ENCODE data around the gene CAB39. TPM values are rescaled to one million over a fixed set of nuclear protein-coding genes. Genes with fewer than 3 reads are reported as not detected.

CAB39 gene
- total and polyA plus RNA-seq, 2 donors (not counting 1 experiment from before 2014, with no cell fraction given): 21.7 to 75.7 TPM

DNA sequence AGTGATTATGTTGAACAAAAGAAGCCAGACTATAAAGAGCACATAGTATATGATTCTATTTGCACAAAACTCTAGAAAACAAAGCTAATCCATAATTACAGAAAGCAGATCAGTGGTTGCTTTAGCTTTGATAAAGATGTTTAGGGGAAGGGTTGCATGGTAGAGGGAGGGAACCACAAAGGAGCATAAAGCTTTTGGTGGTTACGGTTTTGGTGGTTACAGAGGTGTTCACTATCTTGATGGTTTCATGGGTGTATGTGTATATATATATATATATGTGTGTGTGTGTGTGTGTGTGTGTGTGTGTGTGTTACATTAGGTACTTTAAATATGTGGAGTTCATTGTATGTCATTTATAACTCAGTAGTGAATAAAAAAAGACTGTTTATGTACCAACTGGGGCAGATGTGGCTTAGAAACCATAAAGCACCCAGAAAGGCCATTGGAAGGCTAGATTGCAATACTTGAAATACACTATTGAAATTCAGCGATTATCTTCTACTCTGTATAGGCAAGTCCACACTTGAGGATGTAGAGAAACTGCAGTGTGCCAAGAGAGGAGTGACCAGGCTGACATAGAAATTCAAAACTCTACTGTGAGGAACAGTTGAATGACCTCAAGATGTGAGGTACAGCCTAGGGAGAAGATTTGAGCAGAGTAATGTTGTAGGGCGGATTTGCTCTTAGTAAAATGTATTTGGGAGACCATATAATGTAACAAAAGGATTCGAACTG, 60.6 kb downstream of the CAB39 start:
- intact Hi-C loops (cut with micrococcal nuclease): no loop called here
- ChIA-PET POLR2A (no interaction called here), CTCF (no interaction called here)
- H3K4me3 ChIP-seq (ENCODE audit: control extremely low read depth in 1 of 5, extremely low read depth in 1 of 5, insufficient read depth in 1 of 5, low read depth in 2 of 5, low read length in 4 of 5): no peak overlapping the region
- H2AFZ ChIP-seq (ENCODE audit: insufficient read depth, low read depth, low read length, poor library complexity, severe bottlenecking): no peak overlapping the region
- H3K79me2 ChIP-seq (ENCODE audit: control insufficient read depth, insufficient read depth, low read length): peaks cover 86% of the 10 kb centered on the region
- H3K27me3 ChIP-seq (replicated peaks in 1 of 4; ENCODE audit: control extremely low read depth in 1 of 4, control insufficient read depth in 3 of 4, insufficient read depth in 4 of 4, low read length in 3 of 4): no peaks in the 10 kb centered on the region
- no peak for ATAC-seq (ENCODE audit: low read depth)
- H3K9me3 Mint-ChIP-seq (ENCODE audit: insufficient read depth): no peaks in the 10 kb centered on the region
- no peaks in the 10 kb centered on the region for H3K9me3 ChIP-seq (ENCODE audit: control extremely low read depth in 1 of 3, control insufficient read depth in 2 of 3, insufficient read depth in 1 of 3, low read length in 2 of 3)
- H3K4me3 Mint-ChIP-seq: no peak overlapping the region
- no peaks in the 10 kb centered on the region for H3K4me1 ChIP-seq (ENCODE audit: control insufficient read depth in 2 of 2, insufficient read depth in 2 of 2, low read length in 2 of 2)
- H3K27ac ChIP-seq (ENCODE audit: low read length in 2 of 2): no peak overlapping the region
- no peak overlapping the region for H3K9ac ChIP-seq (ENCODE audit: low read length)
- H3K4me1 Mint-ChIP-seq: peaks cover 20% of the 10 kb centered on the region
- no peak overlapping the region for H3K27ac Mint-ChIP-seq
- H4K20me1 ChIP-seq (ENCODE audit: control insufficient read depth, insufficient read depth, low read length, poor library complexity, severe bottlenecking): peaks cover 29% of the 10 kb centered on the region
- TF ChIP-seq, protein P1, sequence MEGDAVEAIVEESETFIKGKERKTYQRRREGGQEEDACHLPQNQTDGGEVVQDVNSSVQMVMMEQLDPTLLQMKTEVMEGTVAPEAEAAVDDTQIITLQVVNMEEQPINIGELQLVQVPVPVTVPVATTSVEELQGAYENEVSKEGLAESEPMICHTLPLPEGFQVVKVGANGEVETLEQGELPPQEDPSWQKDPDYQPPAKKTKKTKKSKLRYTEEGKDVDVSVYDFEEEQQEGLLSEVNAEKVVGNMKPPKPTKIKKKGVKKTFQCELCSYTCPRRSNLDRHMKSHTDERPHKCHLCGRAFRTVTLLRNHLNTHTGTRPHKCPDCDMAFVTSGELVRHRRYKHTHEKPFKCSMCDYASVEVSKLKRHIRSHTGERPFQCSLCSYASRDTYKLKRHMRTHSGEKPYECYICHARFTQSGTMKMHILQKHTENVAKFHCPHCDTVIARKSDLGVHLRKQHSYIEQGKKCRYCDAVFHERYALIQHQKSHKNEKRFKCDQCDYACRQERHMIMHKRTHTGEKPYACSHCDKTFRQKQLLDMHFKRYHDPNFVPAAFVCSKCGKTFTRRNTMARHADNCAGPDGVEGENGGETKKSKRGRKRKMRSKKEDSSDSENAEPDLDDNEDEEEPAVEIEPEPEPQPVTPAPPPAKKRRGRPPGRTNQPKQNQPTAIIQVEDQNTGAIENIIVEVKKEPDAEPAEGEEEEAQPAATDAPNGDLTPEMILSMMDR (IDR thresholded peaks at IDR 0.05): no peak
- no peak for TF ChIP-seq EZH2 (IDR thresholded peaks at IDR 0.05; ENCODE audit: borderline replicate concordance, insufficient read depth, low read depth, low read length, poor library complexity, severe bottlenecking)
- DNase-seq: no peak
- 93% methylated on average over 3 of the region's 4 CpGs for WGBS (ENCODE audit: insufficient coverage)
- no peak overlapping the region for H3K4me2 ChIP-seq (replicated peaks; ENCODE audit: low read depth, low read length, poor library complexity, severe bottlenecking)
- peaks cover 0 to 5% of the 10 kb centered on the region in 2 experiments for H3K36me3 ChIP-seq (replicated peaks in 1 of 2; ENCODE audit: control extremely low read depth in 1 of 2, control insufficient read depth in 1 of 2, extremely low read depth in 1 of 2, insufficient read depth in 2 of 2, low read length in 1 of 2)
- H3K27me3 Mint-ChIP-seq: no peaks in the 10 kb centered on the region

DNA sequence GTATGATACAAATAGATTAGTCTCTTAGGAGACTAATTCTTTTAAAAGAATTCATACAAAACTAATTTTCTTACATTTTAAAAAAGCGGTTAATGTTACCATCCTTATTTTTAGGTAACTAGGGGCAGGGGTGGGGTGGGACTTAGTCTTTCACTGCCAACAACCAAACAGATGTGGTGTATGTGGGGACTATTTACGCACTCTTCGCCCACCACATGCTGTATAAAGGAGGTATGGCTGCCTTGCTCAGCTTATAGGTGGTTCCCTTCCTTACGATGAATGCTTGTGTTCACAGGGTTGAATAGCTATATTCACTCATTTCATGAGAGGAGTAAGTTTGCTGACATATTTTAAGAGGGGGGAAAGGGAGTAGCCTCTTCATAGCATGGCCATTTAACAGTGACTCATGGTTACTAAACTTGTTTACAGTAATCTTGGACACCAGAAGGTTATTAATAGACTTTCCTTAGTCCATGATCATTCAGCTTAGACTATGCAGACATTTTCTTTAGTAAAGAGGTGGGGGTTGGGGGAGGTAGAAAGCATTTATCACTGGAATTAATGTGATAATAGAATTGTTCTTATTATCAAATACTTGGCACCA, 61.8 kb downstream of the CAB39 start:
- Mint-ChIP-seq H3K27ac (no peak overlapping the region), H3K4me1 (peaks cover 27% of the 10 kb centered on the region), H3K4me3 (no peak overlapping the region), H3K27me3 (no peaks in the 10 kb centered on the region), H3K9me3 (ENCODE audit: insufficient read depth) (no peaks in the 10 kb centered on the region)
- Histone ChIP-seq H3K4me1 (ENCODE audit: control insufficient read depth in 2 of 2, insufficient read depth in 2 of 2, low read length in 2 of 2) (no peaks in the 10 kb centered on the region), H3K9me3 (ENCODE audit: control extremely low read depth in 1 of 3, control insufficient read depth in 2 of 3, insufficient read depth in 1 of 3, low read length in 2 of 3) (no peaks in the 10 kb centered on the region), H3K79me2 (ENCODE audit: control insufficient read depth, insufficient read depth, low read length) (peaks cover 88% of the 10 kb centered on the region), H3K4me3 (ENCODE audit: control extremely low read depth in 1 of 5, extremely low read depth in 1 of 5, insufficient read depth in 1 of 5, low read depth in 2 of 5, low read length in 4 of 5) (no peak overlapping the region), H3K27ac (ENCODE audit: low read length in 2 of 2) (no peak overlapping the region), H3K27me3 (replicated peaks in 1 of 4; ENCODE audit: control extremely low read depth in 1 of 4, control insufficient read depth in 3 of 4, insufficient read depth in 4 of 4, low read length in 3 of 4) (no peaks in the 10 kb centered on the region), H3K4me2 (replicated peaks; ENCODE audit: low read depth, low read length, poor library complexity, severe bottlenecking) (no peak overlapping the region), H4K20me1 (ENCODE audit: control insufficient read depth, insufficient read depth, low read length, poor library complexity, severe bottlenecking) (peaks cover 34% of the 10 kb centered on the region), H3K9ac (ENCODE audit: low read length) (no peak overlapping the region), H2AFZ (ENCODE audit: insufficient read depth, low read depth, low read length, poor library complexity, severe bottlenecking) (no peak overlapping the region), H3K36me3 (replicated peaks in 1 of 2; ENCODE audit: control extremely low read depth in 1 of 2, control insufficient read depth in 1 of 2, extremely low read depth in 1 of 2, insufficient read depth in 2 of 2, low read length in 1 of 2) (peaks cover 0 to 12% of the 10 kb centered on the region in 2 experiments)
- CTCF ChIA-PET: interaction anchor here (1.6 kb wide), 1 partner anchor 14 kb away, joined by 6 read pairs; no protein-coding TSS in a partner anchor
- WGBS (ENCODE audit: insufficient coverage): no CpG with 5 or more reads among the region's 4 CpGs
- POLR2A ChIA-PET: no interaction called here
- DNase-seq: no peak
- TF ChIP-seq, protein P1 (IDR thresholded peaks at IDR 0.05): no peak
- no peak for TF ChIP-seq EZH2 (IDR thresholded peaks at IDR 0.05; ENCODE audit: borderline replicate concordance, insufficient read depth, low read depth, low read length, poor library complexity, severe bottlenecking)
- no peak for ATAC-seq (ENCODE audit: low read depth)
- intact Hi-C loops (cut with micrococcal nuclease): no loop called here

Data from B cell (primary cell).